ENCODE measurements around the gene SFTPA1.
"Not testable (repeated sequence)": the region's sequence is repeated elsewhere in the genome, so short reads cannot be mapped to it uniquely, and the experiment has no call there.

Gene SFTPA1

GRCh38 chr10:79610601-79611191 is at the start of gene SFTPA1:
Gene SFTPA1, plus strand, starts transcription at chr10:79610939. Its CDS starts 887 bp downstream, at chr10:79611826.
- no peak for DNase-seq (ENCODE audit: extremely low read depth in 1 of 2, low read depth in 1 of 2)

GRCh38 chr10:79561257-79561656 is 49.5 kb upstream of the SFTPA1 start:
- DNase-seq (ENCODE audit: extremely low read depth in 1 of 2, low read depth in 1 of 2) = no peak

- DNase-seq (ENCODE audit: extremely low read depth in 1 of 2, low read depth in 1 of 2) = peak; percentile 17 to 23
Observed at GRCh38 chr10:79562135-79562756, 48.5 kb upstream of the SFTPA1 start.

- DNase-seq (ENCODE audit: extremely low read depth in 1 of 2, low read depth in 1 of 2) = no peak
Observed at GRCh38 chr10:79563426-79563825, 47.3 kb upstream of the SFTPA1 start.

GRCh38 chr10:79570624-79571023 is 40.1 kb upstream of the SFTPA1 start:
- not testable (repeated sequence) for DNase-seq (ENCODE audit: extremely low read depth in 1 of 2, low read depth in 1 of 2)

- DNase-seq (ENCODE audit: extremely low read depth in 1 of 2, low read depth in 1 of 2) = no peak
Observed at GRCh38 chr10:79579361-79579760, 31.4 kb upstream of the SFTPA1 start.

- no peak for DNase-seq (ENCODE audit: extremely low read depth in 1 of 2, low read depth in 1 of 2)
Observed at GRCh38 chr10:79581044-79581443, 29.7 kb upstream of the SFTPA1 start.

- DNase-seq (ENCODE audit: extremely low read depth in 1 of 2, low read depth in 1 of 2) = no peak
Observed at GRCh38 chr10:79582096-79582495, 28.6 kb upstream of the SFTPA1 start.

- not testable (repeated sequence) for DNase-seq (ENCODE audit: extremely low read depth in 1 of 2, low read depth in 1 of 2)
Observed at GRCh38 chr10:79582954-79583353, 27.8 kb upstream of the SFTPA1 start.

GRCh38 chr10:79583488-79584024 is 27.2 kb upstream of the SFTPA1 start:
- DNase-seq (ENCODE audit: extremely low read depth in 1 of 2, low read depth in 1 of 2) = no peak

- DNase-seq (ENCODE audit: extremely low read depth in 1 of 2, low read depth in 1 of 2) = no peak
Observed at GRCh38 chr10:79585870-79586527, 24.7 kb upstream of the SFTPA1 start.

- DNase-seq (ENCODE audit: extremely low read depth in 1 of 2, low read depth in 1 of 2) = no peak
Observed at GRCh38 chr10:79586933-79587332, 23.8 kb upstream of the SFTPA1 start.

GRCh38 chr10:79588800-79589199 is 21.9 kb upstream of the SFTPA1 start:
- DNase-seq (ENCODE audit: extremely low read depth in 1 of 2, low read depth in 1 of 2) = no peak

GRCh38 chr10:79593377-79593776 is 17.4 kb upstream of the SFTPA1 start:
- no peak for DNase-seq (ENCODE audit: extremely low read depth in 1 of 2, low read depth in 1 of 2)

GRCh38 chr10:79594565-79594964 is 16.2 kb upstream of the SFTPA1 start:
- DNase-seq (ENCODE audit: extremely low read depth in 1 of 2, low read depth in 1 of 2) = not testable (repeated sequence)

- no peak for DNase-seq (ENCODE audit: extremely low read depth in 1 of 2, low read depth in 1 of 2)
Observed at GRCh38 chr10:79595510-79595909, 15.2 kb upstream of the SFTPA1 start.

- DNase-seq (ENCODE audit: extremely low read depth in 1 of 2, low read depth in 1 of 2) = not testable (repeated sequence)
Observed at GRCh38 chr10:79599644-79600043, 11.1 kb upstream of the SFTPA1 start.

GRCh38 chr10:79601939-79602338 is 8.8 kb upstream of the SFTPA1 start:
- DNase-seq (ENCODE audit: extremely low read depth in 1 of 2, low read depth in 1 of 2) = no peak

GRCh38 chr10:79602953-79603352 is 7.8 kb upstream of the SFTPA1 start:
- DNase-seq (ENCODE audit: extremely low read depth in 1 of 2, low read depth in 1 of 2) = no peak

GRCh38 chr10:79604294-79604693 is 6.4 kb upstream of the SFTPA1 start:
- DNase-seq (ENCODE audit: extremely low read depth in 1 of 2, low read depth in 1 of 2) = no peak

- no peak for DNase-seq (ENCODE audit: extremely low read depth in 1 of 2, low read depth in 1 of 2)
Observed at GRCh38 chr10:79605308-79605707, 5.4 kb upstream of the SFTPA1 start.
